BLaER1 treated with 17β-estradiol and CSF1 and Interleukin-3, amounts not matched to agents 10 nM and 100 nM (cell line): ENCODE results near the gene ZFYVE9.

Source experiments
- H3K27ac ChIP-seq, 11 experiments: shearing (Covaris generic); formaldehyde crosslinking; 2 replicates each; pipeline ENCODE4 v1.8.1; 2022
- H3K27me3 ChIP-seq, 11 experiments: shearing (Covaris generic); formaldehyde crosslinking; 2 replicates each; pipeline ENCODE4 v1.8.1; 2022
- H3K36me3 ChIP-seq, 11 experiments: shearing (Covaris generic); formaldehyde crosslinking; 2 replicates each; pipeline ENCODE4 v1.8.1; 2022
- H3K4me1 ChIP-seq, 10 experiments: shearing (Covaris generic); formaldehyde crosslinking; 2 replicates each; pipeline ENCODE4 v1.8.1; 2022
- H3K4me2 ChIP-seq, 11 experiments: shearing (Covaris generic); formaldehyde crosslinking; 2 replicates each; pipeline ENCODE4 v1.8.1; 2022
- H3K4me3 ChIP-seq, 10 experiments: shearing (Covaris generic); formaldehyde crosslinking; 2 replicates each; pipeline ENCODE4 v1.8.1; 2022
- H3K9ac ChIP-seq, 11 experiments: shearing (Covaris generic); formaldehyde crosslinking; 2 replicates each; pipeline ENCODE4 v1.8.1; 2022
- H3K9me3 ChIP-seq, 11 experiments: shearing (Covaris generic); formaldehyde crosslinking; replicated peaks in 1 of 11; 2 replicates each; pipeline ENCODE4 v1.8.1; 2022
- H4K20me1 ChIP-seq, 11 experiments: shearing (Covaris generic); formaldehyde crosslinking; 2 replicates each; pipeline ENCODE4 v1.8.1; 2022
- Cebpa-rat ChIP-seq, 11 experiments: shearing (Covaris generic); IDR thresholded peaks; 2 replicates each; pipeline ENCODE4 v1.8.1; 2022

The ZFYVE9 gene

GRCh38 chr1:52393174-52393573 lies 251.3 kb downstream of the ZFYVE9 start:
- peaks cover 26 to 100% (median 98%) of the 10 kb centered on the region in 11 experiments for H3K36me3 ChIP-seq
- TF ChIP-seq Cebpa-rat (IDR thresholded peaks at IDR 0.05): no peak
- H3K4me1 ChIP-seq: no peaks in the 10 kb centered on the region

More at GRCh38 chr1:52393174-52393573, 251.3 kb downstream of the ZFYVE9 start:
- Histone ChIP-seq H3K27ac (no peak overlapping the region), H3K27me3 (no peaks in the 10 kb centered on the region), H4K20me1 (peaks cover 0 to 49% (median 0%) of the 10 kb centered on the region in 11 experiments; a peak in 7 of 22 replicates), H3K4me3 (no peak overlapping the region), H3K4me2 (no peak overlapping the region), H3K9ac (no peak overlapping the region), H3K9me3 (no peaks in the 10 kb centered on the region)
